HG02610 (cell line): ENCODE data around the gene PROSER2.

Experiments used
- ATAC-seq: cut with Tn5 transposase; IDR thresholded peaks from one replicate; pipeline ENCODE4 v1.9.1; 2021; ENCODE audit warnings: mild to moderate bottlenecking, moderate library complexity; ENCODE audit not compliant: unreplicated experiment

The PROSER2 gene, protein sequence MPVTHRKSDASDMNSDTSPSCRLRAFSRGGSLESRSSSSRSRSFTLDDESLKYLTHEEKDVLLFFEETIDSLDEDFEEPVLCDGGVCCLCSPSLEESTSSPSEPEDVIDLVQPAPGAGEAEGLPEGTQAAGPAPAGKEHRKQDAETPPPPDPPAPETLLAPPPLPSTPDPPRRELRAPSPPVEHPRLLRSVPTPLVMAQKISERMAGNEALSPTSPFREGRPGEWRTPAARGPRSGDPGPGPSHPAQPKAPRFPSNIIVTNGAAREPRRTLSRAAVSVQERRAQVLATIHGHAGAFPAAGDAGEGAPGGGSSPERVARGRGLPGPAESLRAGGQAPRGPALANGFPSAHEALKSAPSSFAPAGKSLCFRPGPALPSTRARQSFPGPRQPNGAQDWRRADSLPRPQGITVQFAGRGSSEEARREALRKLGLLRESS

GRCh38 chr10:11823122-11823988 is at the start of gene PROSER2:
PROSER2 (plus strand) TSS chr10:11823356; CDS start chr10:11852078, 28,722 bp downstream.
- ATAC-seq = no peak

- no peak for ATAC-seq
These were observed 49.3 kb upstream of the PROSER2 start for GRCh38 chr10:11773761-11774441.

GRCh38 chr10:11775412-11775811 is 47.7 kb upstream of the PROSER2 start:
- ATAC-seq = no peak

DNA sequence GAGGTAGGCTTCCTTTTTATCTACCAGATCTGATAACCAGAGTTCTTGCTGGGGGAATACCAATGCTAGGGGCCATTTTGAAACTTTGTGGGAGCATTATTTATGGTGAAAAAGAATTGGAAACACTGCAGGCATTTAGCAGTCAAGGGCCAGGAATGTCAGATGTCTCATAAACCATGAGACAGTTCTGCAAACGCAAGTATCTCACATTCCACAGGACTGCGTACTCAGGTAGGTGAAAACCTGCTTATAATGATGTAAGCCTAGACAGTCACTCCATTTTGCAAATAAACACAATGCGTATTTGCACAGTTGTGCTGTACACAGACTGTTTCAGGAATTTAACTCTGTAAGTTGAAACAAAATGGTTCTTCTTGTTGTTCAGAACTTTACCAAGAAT is 47.1 kb upstream of the PROSER2 start:
- no peak for ATAC-seq

DNA sequence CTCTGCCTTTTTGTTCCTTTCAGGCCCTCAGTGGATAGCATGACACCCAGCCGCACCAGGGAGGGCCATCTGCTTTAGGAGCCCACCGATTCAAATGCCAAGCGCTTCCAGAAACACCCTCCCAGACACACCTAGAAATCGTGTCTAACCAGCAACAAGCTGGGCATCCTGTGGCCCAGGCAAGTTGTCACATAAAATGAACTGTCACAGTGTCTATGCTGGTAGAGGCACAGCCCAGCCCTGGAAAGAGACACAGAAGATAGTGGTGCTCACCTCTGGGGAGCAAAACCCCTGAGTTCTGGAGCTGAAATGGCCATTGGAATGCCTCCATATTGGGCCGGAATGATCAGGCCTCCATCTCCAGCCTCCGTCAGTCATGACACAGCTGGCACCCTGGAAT is 42.0 kb upstream of the PROSER2 start:
- ATAC-seq = no peak

GRCh38 chr10:11782793-11783557 is 40.2 kb upstream of the PROSER2 start:
- ATAC-seq = peak; percentile 49

GRCh38 chr10:11783558-11783865 is 39.6 kb upstream of the PROSER2 start:
- no peak for ATAC-seq

DNA sequence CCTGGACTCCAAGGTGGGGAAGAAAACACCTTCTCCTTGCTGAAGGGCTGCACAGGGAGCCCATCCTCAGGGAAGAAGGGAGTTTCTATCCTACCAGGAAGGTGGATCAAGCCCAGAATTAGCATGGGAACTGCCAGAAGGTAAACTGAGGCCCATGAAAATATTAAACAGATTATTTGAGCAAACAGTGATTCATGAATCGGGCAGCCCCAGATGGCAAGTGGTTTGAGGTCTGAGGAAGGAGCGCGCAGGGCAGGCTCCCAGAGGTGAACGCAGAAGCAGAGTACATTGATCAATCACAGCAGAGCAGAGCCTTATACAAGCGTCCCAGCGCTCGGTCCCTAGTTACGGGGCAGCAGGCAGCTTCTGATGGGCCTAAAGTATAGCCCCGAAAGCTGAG is 35.8 kb upstream of the PROSER2 start:
- no peak for ATAC-seq

DNA sequence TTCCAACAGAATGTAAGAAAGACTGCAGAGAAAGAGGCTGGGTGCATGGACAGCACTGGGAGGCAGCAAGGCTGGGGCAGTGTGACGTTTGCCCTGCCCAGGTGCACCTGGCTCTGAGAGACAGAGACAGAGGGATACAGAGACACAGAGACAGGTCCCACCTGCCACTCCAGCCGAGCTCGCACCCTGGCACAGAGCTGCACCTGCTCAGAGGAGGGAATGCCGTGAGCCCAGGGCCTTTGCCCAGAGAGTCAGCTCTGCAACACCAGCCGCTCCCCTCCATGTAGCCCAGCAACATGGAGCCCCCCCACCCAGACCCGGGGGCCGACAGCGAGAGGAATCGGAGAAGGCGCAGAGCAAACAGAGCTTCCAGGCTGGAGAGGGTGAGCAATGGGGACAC is 35.3 kb upstream of the PROSER2 start:
- no peak for ATAC-seq

DNA sequence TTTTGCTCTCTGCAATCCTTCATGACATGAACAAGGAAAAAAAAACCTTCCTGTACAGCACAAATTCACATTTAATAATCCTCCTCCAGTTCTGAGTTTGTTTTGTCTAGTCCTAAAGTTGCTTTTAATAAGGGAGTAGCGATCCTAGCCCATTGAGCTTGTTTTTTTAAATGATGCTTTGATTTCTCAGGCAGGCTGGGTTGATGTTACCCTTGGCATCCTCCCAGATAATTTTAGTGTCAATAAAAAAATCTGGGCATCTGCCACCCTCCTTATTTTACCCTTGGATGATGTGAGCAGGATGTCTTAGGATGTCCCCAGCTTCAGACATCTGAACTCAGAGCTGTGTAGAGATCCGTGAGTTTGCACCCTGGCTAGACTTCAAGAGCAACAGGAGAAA is 33.9 kb upstream of the PROSER2 start:
- no peak for ATAC-seq

- ATAC-seq = no peak
These were observed 33.2 kb upstream of the PROSER2 start for GRCh38 chr10:11789956-11790355.

DNA sequence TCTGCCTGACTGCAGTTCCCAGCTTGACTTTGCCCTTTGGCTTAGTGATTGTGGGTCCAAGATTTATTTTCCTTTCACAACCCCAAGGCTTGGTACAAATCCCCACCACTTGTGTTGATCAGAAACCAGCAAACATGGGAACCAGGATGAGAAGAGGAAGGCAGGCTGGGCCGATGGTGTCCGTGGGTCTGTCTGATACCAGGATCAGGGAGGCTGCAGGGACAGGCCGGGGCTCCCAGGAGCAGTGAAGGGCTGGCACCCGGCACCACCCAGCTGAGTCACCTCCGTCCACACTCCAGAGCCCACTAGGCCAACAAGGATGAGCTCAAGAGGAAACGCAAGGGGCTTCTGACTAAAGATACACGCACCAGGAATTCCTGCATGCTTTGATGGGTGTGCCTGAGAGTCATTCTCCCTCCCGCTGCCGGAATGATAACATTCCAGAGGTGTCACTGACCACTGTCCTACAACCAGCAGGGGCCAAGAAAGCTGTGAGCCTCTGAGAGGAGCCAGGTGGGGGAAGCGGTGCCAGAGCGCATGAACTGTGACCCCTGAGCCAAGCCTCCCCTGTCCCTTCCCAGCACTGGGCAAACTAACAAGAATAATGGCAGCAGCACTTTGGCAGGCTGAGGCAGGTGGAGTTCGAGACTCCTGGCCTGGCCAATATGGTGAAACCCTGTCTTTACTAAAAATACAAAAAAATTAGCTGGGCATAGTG is 29.2 kb upstream of the PROSER2 start:
- ATAC-seq = no peak

DNA sequence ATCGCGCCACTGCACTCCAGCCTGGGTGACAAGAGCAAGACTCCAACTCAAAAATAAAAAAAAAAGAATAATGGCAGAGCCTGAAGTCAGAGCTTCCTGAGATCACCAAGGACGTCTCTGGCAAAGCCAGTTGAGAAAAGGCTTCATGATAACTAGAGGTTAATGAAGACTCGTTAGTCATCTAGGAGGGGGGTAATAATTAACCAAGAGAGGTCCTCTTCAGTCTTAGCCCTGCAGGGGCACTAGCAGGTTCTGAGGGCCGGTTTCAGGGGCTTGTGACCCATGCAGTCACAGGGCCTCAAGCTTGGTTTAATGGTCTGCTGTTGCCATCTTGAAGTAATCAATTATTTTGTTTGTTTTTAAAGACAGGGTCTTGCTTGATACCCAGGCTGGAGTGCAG is 28.6 kb upstream of the PROSER2 start:
- no peak for ATAC-seq

GRCh38 chr10:11795101-11795920 is 27.8 kb upstream of the PROSER2 start:
- ATAC-seq = no peak

DNA sequence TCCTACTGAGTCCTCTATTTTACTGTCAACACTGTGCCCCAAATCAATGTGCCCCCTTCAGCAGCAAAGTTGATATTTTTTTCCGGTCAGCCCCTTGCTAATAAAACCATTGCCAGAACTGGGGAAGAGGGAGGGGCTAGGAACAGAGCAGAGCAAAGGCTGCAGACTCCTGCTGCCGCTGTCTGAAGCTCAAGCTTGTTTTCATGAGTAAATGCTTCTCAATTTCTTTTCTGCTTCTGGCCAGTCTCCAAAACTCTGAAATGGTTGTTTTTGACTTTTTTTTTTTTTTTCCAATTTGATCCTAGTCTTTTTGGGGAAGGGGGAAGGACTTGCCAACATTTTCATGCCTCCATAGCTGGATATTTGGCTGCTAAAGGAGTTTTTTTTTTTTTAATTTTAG is 26.7 kb upstream of the PROSER2 start:
- no peak for ATAC-seq

- ATAC-seq = no peak
These were observed 25.9 kb upstream of the PROSER2 start for GRCh38 chr10:11797281-11797680.

DNA sequence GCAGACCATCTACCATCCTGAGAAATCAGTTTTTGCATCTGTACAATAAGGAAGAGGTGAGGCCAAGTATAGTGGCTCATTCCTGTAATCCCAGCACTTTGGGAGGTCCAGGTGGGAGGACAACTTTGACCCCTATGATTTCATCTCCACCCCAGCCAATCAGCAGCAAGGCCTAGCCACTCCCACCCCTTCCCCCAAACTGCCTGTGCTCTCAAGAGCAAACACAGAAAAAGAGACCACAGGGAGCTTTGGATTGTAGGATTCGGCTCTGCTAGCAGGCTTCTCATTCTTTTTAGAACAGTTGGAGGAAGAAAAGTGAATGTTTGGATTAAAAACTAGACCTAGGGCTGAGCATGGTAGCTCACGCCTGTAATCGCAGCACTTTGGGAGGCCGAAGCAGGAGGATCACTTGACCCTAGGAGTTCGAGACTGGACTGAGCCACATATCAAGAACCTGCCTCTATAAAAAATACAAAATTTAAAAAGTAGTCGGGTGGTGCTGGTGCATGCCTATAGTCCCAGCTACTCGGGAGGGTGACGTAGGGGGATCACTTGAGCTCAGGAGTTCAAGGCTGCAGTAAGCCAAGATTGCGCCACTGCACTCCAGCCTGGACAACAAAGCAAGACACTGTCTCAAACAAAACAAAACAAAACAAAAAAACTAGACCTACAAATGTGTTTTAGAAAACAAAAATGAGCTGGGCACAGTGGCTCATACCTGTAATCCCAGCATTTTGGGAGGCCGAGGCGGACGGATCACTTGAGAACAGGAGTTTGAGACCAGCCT is 25.1 kb upstream of the PROSER2 start:
- ATAC-seq = no peak
